HG02623 (cell line): ENCODE data around the gene TMEM214.
A peak's percentile ranks its signal among the peaks of the same experiment; 100 is the strongest.

ENCODE experiments used
- ATAC-seq: cut with Tn5 transposase; IDR thresholded peaks from one replicate; pipeline ENCODE4 v1.9.1; 2021; ENCODE audit warnings: moderate library complexity; ENCODE audit not compliant: unreplicated experiment

The TMEM214 gene, protein sequence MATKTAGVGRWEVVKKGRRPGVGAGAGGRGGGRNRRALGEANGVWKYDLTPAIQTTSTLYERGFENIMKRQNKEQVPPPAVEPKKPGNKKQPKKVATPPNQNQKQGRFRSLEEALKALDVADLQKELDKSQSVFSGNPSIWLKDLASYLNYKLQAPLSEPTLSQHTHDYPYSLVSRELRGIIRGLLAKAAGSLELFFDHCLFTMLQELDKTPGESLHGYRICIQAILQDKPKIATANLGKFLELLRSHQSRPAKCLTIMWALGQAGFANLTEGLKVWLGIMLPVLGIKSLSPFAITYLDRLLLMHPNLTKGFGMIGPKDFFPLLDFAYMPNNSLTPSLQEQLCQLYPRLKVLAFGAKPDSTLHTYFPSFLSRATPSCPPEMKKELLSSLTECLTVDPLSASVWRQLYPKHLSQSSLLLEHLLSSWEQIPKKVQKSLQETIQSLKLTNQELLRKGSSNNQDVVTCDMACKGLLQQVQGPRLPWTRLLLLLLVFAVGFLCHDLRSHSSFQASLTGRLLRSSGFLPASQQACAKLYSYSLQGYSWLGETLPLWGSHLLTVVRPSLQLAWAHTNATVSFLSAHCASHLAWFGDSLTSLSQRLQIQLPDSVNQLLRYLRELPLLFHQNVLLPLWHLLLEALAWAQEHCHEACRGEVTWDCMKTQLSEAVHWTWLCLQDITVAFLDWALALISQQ

DNA sequence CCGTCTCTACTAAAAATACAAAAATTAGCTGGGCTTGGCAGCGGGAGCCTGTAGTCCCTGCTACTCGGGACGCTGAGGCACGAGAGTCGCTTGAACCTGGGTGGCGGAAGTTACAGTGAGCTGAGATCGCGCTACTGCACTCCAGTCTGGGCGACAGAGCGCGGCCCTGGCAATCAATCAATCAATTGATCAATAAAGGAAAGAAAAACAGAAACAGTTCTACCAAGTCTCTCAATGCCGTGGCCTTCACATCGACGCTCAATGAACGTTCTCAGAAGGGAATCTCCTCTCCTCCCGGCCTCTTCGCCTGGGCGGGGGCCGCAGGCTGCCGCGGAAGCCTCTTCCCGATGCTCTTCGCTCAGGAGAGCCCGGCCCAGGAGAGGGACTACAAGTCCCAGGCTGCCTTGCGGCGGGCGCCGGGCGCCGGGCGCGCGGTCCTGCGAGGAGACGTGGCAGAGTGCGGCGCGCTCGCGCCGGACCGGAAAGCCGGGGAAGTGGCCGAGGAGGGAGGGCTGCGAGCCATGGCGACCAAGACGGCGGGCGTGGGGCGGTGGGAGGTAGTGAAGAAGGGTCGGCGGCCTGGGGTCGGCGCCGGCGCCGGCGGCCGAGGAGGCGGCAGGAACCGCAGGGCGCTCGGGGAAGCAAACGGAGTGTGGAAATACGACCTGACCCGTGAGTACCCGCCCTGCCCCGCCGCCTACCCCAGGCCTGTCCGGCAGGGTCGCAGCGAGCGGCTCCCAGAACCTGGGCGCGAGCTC lies at the start of gene TMEM214:
TSS of gene TMEM214 (plus strand) at position 471 of the 758 bp plus-strand sequence. CDS start at position 522, 51 bp downstream.
- peak; percentile 88 for ATAC-seq

DNA sequence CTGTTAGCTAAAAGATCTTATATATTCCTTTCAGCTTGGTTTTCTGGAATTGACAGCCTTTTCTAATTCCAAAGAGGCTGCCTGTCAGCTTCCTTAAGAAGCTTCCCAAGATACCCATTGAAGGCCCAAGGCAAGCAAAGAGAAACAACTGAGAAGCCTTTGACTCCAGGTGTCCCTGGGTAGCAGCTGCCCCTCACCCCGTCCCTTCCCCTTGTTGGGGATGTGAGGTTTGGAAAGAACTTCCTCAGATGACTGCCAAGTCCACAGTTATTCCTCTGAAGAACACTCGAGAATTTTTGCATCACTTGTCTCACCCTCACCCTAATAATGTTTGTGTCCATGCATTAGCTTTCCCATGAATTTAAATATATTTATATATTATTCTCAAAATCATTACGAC lies 49.0 kb upstream of the TMEM214 start:
- no peak for ATAC-seq

DNA sequence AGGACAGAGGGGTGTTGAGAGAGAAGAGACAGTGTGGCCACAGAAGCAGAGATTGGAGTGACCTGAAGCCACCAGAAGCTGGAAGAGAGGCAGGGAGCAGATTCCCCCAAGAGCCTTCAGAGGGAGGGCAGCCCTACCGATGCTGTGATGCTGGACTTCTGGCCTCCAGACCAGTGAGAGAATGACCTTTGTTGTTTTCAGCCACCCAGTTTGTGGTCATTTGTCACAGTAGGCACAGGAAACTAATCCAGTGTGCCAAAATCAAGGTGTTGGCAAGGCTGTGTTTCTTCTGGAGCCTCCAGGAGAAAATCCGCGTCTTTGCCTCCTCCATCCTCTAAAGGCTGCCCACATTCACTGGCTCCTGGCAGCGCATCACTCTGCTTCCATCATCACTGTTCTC lies 47.0 kb upstream of the TMEM214 start:
- no peak for ATAC-seq

DNA sequence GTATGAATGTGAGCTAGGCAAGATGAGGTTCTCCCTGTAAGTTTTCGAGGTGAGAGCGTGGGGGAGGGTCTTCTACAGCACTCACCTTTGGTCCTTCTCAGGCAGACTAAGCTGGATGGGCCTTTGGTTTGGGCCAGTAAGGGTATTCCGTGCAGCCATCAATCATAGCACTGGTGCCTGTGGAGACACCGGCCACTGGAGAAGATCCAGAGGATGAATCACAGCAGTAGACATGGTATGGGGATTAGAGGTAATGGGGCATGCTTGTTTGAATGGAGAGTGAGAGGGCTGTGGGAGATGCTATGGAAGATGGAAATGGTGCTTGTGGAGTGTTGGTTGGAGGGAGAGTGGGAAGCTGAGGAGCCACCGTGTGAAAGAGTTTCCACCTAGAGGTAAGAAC lies 46.2 kb upstream of the TMEM214 start:
- ATAC-seq = no peak

DNA sequence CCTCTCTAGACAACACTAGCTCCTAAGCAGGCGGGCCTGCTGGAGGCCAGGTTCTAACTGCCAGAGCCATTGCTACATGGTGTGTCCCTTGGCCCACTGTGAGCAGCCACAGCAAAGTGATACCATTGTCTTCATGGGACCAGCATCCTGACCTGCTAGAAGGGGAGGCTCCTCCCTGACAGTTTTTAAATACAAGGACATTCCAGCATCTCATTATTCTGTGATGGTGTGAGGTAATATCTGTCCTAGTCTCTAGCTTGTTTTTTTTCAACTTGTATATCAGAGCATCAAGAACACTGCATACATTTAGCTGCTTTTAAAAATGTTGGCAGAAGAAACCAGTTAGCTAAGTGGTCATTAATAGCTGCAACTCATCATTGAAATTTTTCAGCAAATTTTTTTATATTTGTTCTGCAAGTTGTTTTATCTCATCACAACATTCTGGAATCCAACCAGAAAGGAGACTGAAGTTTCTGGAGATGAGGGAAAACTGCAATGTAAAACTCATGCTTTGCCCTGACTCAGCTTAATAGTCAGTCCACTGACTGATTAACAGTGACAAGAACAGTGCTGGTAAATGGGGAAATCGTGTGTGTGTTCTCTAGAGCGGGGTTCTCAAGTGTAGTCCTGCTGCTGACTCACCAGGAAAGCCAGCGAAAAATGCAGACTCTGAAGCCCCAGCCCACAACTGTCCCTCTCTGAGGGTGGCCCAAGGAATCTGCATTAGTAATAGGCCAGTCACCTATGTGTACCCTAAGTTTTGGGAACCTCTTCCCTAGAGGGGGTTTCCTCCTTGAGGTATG lies 44.5 kb upstream of the TMEM214 start:
- no peak for ATAC-seq

DNA sequence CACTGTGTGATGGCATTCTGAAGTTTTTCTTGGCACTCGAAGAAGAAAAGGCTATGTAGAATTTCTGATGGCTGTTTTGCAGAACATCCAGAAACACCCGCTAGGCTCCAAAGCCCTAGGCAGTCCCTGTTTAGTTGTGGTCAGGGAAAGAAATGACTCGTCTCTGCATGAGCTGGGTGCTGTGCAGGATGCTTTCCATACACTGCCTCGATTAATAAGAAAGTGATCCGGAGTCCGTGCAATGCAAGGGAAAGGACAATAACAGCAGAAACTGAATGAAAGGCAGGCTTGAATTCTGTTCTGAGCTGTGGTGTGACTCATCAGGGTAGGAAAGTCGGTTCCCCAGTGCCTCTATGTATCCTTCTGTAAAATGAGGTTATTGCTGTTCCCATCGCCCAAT lies 43.6 kb upstream of the TMEM214 start:
- no peak for ATAC-seq

DNA sequence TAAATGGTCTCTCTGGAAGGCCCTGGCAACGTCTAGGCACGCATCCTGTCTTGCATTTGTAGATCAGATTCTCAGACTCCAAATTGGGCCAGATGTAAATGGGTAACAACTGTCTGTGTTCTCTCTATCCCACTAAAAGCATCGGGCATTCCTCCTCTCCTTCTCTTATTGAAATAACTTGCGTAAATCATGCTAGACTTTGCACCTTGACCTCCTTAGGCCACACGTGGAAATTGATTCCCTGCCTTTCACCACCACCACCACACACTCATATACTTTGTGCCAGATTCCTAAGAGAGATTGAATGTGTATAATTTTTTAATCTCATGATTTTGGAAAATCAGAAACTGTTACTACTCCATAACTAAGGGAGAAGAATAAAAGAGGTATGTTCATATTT lies 41.0 kb upstream of the TMEM214 start:
- ATAC-seq = no peak

DNA sequence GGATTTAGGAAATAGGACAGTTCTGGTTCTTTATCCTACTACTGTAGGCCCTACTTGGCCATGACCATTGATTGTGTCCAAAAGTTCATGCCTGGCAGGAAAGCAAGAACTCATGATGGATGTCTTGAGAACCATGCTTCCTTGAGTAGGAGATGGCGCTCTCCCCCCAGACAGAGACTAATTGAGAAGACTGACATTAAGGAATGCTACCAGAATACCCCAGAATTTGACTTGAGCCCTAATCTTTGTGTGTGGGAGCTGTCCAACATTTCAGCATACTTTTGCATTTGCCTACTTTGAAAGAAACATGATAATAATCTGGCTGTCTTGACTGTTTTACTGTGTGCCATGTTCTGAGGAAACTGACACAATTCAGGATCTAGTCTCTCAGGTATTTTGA lies 39.0 kb upstream of the TMEM214 start:
- ATAC-seq = no peak

DNA sequence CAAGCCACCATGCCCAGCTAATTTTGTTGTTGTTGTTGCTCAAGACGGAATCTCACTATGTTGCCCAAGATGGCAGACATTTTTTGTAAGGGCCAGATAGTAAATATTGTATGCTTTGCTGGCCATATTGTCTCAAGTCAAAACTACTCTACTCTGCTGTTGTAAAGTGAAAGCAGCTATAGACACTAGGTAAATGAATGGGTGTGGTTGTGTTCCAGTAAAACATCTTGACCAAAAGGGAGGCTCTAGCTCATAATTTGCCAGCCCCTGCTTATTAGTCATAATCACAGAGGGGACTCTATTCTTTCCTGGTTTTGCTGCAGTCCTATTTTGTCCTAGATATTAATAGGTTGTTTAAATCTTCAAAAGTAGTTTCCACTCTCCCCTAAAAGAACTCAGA lies 37.8 kb upstream of the TMEM214 start:
- no peak for ATAC-seq

DNA sequence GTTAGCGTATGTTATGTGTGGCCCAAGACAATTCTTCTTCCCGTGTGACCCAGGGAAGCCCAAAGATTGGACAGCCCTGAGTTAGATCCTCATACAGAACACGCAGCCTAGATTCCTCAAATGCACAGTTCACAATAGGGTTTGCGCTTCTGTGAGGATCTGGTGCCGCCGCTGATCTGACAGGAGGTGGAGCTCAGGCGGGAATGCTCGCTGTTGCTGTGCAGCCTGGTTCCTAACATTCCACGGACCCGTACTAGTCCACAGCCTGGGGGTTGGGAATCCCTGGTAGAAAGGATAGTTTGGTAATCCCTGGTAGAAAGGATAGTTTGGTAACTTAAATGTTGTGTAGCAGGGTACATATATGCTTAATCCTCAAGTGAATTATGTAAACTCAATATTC lies 35.4 kb upstream of the TMEM214 start:
- ATAC-seq = no peak

DNA sequence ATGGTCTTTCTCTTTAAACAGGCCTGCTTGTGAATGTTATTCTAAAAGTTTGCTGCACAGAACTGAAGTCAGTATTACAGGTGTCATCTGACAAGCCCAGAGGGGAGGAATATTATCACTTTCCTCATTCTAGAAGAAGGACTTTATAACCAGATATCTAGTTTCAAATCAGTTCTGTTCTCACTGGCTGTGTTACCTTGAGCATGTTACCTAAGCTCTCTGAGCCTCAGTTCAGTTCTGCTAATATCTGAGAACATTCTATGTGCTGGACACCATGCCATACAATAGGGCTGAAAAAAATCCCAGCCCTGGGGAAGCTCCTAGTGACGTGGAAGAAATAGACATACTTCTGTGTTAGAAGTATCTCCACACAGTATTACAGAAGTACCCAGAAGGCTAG lies 34.4 kb upstream of the TMEM214 start:
- no peak for ATAC-seq

DNA sequence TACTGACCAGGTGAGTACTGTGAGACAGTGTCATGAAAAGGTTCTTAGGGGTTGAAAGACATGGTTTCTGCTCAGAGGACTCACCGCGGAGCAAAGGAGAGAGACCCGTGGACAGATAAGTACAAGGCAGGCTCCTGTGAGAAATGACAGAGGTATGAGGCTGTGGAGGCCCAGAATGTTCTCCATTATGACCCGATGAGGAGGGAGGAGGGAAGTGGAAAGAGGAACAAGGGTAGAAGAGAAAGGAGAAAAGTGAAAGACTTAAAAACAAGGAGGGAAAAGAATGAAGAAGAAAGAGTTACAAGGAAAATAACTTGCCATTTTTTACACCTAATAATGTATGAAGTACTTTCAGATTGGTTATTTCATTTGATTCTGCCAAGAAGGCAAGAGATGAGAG lies 32.5 kb upstream of the TMEM214 start:
- ATAC-seq = no peak

DNA sequence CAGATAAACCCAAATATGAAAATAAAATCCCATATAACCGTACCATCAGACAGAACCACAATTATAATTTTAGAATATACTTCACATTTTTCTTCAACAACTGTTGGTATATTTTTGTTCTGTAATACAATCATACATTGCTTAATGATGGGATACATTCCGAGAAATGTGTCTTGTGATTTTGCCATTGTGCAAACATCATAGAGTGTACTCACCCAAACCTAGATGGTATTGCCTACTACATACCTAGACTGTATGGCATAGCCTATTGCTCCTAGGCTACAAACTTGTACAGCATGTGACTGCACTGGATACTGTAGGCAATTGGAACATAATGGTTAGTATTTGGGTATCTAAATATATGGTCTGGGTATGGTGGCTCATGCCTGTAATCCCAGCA lies 31.8 kb upstream of the TMEM214 start:
- ATAC-seq = no peak

DNA sequence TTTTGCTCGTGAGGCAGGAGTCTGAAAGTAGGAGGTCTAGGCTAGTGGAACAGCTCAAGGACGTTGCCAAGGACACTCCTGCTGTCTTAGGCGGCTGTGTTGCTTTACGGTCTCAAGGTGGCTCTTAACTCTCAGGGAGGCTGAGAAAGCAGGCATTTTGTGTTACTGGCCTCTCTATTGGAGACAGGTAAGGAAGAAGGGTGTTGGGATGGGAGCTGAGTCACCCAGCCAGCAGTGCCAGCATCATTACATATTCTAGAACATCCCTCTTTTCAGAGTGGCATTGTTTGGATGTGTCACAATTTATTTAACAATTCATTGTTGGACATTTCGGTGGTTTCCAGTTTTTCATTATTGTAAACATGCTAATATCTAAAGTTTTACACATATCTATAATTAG lies 30.8 kb upstream of the TMEM214 start:
- ATAC-seq = no peak

DNA sequence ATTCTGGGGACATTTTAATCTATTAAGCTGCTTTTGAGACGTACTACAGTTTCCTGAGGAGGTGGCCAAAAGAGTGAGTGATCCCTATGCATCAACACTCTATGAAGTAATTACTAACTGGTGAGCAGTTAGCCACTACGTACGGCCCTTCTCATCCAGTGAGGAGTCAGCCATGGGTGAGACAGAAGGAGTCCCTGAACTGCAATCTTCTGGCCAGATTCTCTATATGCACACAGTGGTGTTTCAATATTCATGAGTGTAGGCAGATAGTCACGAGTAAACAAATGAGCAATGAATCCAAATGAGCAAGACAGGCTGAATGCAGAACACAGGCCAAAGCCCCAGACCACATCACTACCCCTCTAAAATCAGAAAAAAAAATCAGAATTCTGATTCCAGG lies 29.8 kb upstream of the TMEM214 start:
- ATAC-seq = no peak

DNA sequence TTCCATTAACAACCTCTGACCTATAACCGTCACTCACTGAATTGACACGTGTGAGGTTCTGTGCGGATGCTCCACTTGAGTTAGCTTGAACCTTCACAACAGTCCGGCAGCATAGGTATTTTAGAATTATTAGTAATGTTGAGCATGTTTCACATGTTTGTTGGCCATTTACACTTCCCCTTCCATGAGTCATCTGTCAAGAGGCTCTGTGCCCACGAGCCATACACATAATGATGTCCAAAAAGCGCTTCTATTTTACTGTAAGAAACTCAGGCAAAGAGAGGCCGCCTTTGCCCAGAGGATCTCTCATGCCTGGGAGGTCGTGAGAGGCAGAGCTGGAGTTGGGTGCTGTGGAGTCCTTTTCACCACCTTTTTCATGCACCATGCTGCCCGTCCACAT lies 28.9 kb upstream of the TMEM214 start:
- no peak for ATAC-seq

DNA sequence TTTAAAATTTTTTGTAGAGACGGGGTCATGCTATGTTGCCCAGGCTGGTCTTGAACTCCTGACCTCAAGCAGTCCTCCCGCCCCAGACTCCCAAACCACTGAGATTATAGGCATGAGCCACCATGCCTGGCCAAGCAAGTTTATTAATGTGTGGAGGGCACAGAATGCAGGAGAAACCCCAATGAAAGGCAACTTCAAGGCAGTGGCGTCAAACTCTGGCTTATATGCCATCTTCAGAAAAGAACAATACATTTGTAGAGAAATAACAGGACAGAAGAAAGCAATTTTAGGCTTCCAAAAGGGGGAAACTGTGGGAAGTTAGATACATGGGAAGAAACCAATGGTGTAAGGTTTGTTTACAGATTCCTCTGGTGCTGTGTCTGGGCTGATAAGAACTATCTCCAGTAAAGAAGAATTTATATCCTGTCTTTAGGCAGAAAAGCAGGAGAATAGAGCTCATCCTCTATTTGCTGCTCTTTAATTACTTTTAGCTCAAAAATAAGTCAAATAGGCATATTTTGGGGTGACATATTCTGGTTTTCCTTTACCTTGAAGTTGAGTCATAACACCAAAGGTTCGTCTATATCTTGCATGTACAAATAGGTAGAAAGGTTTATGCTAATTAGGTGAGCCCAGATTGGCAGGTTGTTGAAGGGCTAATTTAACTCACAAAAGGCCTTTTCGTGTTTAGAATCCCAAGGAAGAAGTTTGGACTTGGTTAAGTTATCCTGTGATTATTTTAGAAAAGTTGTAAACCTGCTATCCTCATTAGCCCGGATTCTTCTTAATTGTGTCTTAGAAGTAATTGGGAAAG lies 26.0 kb upstream of the TMEM214 start:
- ATAC-seq = no peak

DNA sequence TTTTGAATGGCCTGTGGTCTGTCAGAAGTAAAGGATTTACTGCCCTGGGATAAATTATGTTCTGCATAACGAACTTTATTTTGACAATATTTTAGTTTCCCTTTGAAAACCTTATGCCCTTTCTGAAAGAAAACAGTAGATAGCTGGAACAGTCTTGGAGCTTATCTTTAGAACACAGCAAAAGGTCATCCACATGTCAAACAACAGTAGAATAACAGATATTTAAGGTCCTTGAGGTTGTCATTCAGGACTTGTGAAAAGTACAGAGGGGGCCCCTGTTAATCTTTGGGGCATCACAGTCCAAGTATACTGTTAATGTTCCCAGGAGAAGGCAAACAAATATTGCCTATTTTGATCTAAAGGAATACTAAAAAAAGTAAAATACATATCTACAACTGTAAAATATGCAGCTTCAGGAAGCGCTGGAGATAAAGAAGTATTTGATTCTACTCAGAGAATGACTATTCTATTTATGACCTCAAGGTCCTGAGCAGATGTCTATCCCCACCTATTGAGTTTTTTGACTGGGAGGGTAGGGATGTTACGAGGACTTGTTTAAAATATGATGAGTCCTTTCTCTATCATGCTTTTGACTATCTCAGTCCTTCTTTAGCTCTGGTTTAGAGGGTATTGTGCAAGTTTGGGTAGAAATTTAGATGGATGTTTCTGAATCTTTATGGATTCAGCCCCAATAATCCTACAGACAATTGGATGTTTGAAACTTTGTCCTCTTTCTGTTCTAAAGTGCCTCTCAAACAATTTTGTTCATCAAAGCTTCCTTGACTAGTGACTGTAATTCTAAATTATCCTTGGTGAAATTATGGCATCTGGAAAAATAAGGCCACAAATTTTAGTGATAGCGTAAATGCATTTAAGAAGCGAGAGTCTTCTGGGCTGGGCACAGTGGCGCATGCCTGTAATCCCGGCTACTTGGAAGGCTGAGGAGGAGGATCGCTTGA lies 25.1 kb upstream of the TMEM214 start:
- no peak for ATAC-seq

DNA sequence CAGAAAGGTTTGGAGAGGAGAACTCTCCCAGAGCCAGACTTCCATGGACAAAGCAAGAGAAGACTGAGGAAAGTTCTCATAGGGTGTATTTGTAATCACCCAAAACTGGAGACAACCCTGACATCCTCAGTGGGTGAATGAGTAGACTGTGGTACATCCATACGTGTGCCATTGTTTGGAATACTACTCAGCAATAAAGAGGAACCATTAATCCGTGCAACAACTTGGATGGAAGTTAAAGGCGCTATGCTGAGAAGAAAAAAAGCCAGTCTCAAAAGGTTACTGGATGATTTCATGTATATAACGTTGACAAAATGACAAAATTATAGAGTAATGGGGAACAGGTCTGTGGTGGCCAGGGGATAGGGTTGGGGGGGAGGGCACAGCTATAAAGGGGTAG lies 24.1 kb upstream of the TMEM214 start:
- ATAC-seq = no peak
